GM18505 (cell line): ENCODE measurements around the gene ORC2.

Source experiments
- ATAC-seq: cut with Tn5 transposase; IDR thresholded peaks from one replicate; pipeline ENCODE4 v1.9.1; 2021; ENCODE audit not compliant: unreplicated experiment
- POLR2A ChIP-seq: IDR thresholded peaks from 4 replicates; pipeline ENCODE4 v1.6.1; 2011; ENCODE audit warnings: borderline replicate concordance; ENCODE audit not compliant: insufficient read depth, insufficient read length; ENCODE audit errors: extremely low read depth

Gene ORC2

DNA sequence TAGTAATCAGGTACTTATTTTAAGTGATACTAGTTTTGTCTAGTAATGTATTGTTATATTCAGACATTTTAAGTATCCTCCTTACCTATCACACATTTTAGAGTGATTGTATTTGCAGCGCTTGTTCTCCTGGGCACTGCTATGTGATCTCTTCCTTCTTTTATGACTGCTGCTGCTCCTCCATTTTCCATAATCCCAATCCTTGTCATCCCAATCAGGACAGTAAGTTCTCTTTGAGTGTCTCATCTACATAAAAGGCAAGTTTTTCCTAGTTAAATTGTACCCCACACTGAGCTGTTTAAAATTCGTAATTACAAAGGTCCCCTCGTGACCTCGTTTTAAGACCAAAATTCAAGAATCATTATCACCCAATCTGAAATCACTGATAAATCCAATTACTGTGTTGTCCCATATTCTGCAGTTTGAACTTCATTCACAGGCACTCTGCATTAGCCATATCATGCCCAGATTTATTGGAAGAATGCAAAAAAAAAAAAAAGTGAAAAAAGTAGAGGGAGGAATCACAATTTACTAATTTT is 101.8 kb downstream of the ORC2 start:
- no peak for TF ChIP-seq POLR2A
- ATAC-seq, result no peak

GRCh38 chr2:200860092-200860795 is 103.2 kb downstream of the ORC2 start:
- ATAC-seq, result no peak
- no peak for TF ChIP-seq POLR2A
